Lower lobe of right lung (tissue), 2 donors: ENCODE data around the gene LRIG3. TPM values are rescaled to one million over a fixed set of nuclear protein-coding genes. Genes with fewer than 3 reads are reported as not detected.

Source experiments
- ATAC-seq, 2 donors: fragments of 200-7000 bp; cut with Tn5 transposase; one replicate each; pipeline ENCODE4 v1.9.1; 2020 to 2022; ENCODE audit warnings: mild to moderate bottlenecking in 2 of 2, moderate library complexity in 2 of 2
- DNase-seq: peaks from one replicate; pipeline ENCODE4 v3.0.0-alpha.2; 2020
- H3K27ac ChIP-seq: fragments of 200-600 bp; one replicate; pipeline ENCODE4 v1.8.0; 2022
- H3K27me3 ChIP-seq: fragments of 200-600 bp; one replicate; pipeline ENCODE4 v1.8.0; 2022; ENCODE audit warnings: low read depth
- H3K36me3 ChIP-seq: fragments of 200-600 bp; one replicate; pipeline ENCODE4 v1.8.0; 2022; ENCODE audit warnings: mild to moderate bottlenecking
- H3K4me1 ChIP-seq: fragments of 200-600 bp; one replicate; pipeline ENCODE4 v1.8.0; 2022
- H3K4me3 ChIP-seq: fragments of 200-600 bp; one replicate; pipeline ENCODE4 v1.8.0; 2022; ENCODE audit warnings: mild to moderate bottlenecking
- H3K9me3 ChIP-seq: fragments of 200-600 bp; one replicate; pipeline ENCODE4 v1.8.0; 2022
- intact Hi-C: fragments of 100-400 bp; cut with DNase I; formaldehyde crosslinking; loops from one replicate; pipeline ENCODE4 v1.11.0; 2022
- total RNA-seq: library from RNA; stranded (reverse); fragmentation: NEBNext Ultra II Directional; extraction: Animal tissue kit (Norgen Biotek cat#: 25700); gene quantifications from one replicate; pipeline ENCODE4 v1.2.1, GENCODE V29; 2021
- TF ChIP-seq, protein P1 (sequence below): fragments of 200-600 bp; IDR thresholded peaks from one replicate; pipeline ENCODE4 v1.8.0; 2022; ENCODE audit warnings: antibody characterized with exemption, mild to moderate bottlenecking
- donor health status: DM: no; HTN: yes; CAD: no; lungs with severe emphysema.

LRIG3 gene
- total RNA-seq, 1 donor from 2014 or later, result 30.5 TPM

GRCh38 chr12:58883576-58884334 lies 36.5 kb downstream of the LRIG3 start:
- TF ChIP-seq, protein P1, sequence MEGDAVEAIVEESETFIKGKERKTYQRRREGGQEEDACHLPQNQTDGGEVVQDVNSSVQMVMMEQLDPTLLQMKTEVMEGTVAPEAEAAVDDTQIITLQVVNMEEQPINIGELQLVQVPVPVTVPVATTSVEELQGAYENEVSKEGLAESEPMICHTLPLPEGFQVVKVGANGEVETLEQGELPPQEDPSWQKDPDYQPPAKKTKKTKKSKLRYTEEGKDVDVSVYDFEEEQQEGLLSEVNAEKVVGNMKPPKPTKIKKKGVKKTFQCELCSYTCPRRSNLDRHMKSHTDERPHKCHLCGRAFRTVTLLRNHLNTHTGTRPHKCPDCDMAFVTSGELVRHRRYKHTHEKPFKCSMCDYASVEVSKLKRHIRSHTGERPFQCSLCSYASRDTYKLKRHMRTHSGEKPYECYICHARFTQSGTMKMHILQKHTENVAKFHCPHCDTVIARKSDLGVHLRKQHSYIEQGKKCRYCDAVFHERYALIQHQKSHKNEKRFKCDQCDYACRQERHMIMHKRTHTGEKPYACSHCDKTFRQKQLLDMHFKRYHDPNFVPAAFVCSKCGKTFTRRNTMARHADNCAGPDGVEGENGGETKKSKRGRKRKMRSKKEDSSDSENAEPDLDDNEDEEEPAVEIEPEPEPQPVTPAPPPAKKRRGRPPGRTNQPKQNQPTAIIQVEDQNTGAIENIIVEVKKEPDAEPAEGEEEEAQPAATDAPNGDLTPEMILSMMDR, result no peak
- intact Hi-C loops, result no loop called here
- peaks cover 8% of the 10 kb centered on the region for H3K4me1 ChIP-seq
- no peak for ATAC-seq
- H3K27ac ChIP-seq, result no peak overlapping the region
- H3K4me3 ChIP-seq, result no peak overlapping the region
- H3K27me3 ChIP-seq, result no peaks in the 10 kb centered on the region
- H3K9me3 ChIP-seq, result no peaks in the 10 kb centered on the region
- peaks cover 98% of the 10 kb centered on the region for H3K36me3 ChIP-seq
- DNase-seq, result no peak

DNA sequence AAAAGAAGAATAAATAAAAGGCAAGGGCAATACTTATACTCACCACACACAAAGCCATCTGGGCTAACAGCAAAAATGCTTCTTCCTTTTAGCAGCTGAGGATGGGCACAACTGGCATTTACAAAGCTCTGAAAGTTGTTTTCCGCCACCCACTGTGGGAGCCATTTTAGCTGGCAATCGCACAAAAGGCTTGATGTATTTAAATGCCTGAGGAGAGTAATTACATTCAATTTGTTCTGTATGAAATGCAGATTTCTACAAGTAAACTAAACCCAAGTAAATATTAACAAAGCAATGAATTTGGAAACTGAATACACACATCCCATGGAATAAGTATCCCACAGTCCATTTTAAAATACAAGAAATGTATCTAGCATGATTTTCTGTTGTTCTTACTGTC lies 37.5 kb downstream of the LRIG3 start:
- no peak for DNase-seq

DNA sequence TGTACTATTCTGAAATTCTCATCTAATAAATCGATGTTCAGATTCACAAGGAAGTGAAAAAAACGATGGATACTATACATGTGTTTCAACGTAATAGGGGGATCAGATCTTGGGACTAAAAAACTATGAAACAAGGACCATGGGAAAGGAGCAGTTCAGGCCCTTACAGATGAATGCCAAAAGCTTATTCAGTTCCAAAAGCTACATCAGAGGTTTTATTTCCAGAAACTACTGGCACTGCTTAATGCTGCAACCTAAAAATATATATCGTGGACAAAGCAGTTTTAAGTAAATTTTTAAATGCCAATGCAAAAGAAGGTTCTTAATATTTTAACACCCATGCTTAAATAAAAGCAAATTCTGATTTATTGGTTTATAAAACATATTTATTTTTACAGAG lies 38.5 kb downstream of the LRIG3 start:
- H3K27me3 ChIP-seq, result no peaks in the 10 kb centered on the region
- no peak for DNase-seq
- intact Hi-C loops, result no loop called here
- no peak overlapping the region for H3K27ac ChIP-seq
- ATAC-seq, result no peak
- H3K4me1 ChIP-seq, result no peaks in the 10 kb centered on the region
- TF ChIP-seq, protein P1, result no peak
- H3K4me3 ChIP-seq, result no peak overlapping the region
- no peaks in the 10 kb centered on the region for H3K9me3 ChIP-seq
- peaks cover 98% of the 10 kb centered on the region for H3K36me3 ChIP-seq

More for the DNA sequence above, 37.5 kb downstream of the LRIG3 start:
- Histone ChIP-seq H3K4me3 (no peak overlapping the region), H3K27me3 (no peaks in the 10 kb centered on the region), H3K4me1 (peaks cover 2% of the 10 kb centered on the region), H3K36me3 (peaks cover 98% of the 10 kb centered on the region), H3K27ac (no peak overlapping the region), H3K9me3 (no peaks in the 10 kb centered on the region)
- intact Hi-C loops, result no loop called here
- TF ChIP-seq, protein P1, result no peak
- ATAC-seq, result no peak

GRCh38 chr12:58880639-58881038 lies 39.7 kb downstream of the LRIG3 start:
- intact Hi-C loops, result no loop called here
- no peaks in the 10 kb centered on the region for H3K4me1 ChIP-seq
- H3K27ac ChIP-seq, result no peak overlapping the region
- ATAC-seq (no peak), DNase-seq (no peak)
- TF ChIP-seq, protein P1, result no peak
- H3K36me3 ChIP-seq, result peaks cover 96% of the 10 kb centered on the region
- no peaks in the 10 kb centered on the region for H3K27me3 ChIP-seq
- H3K9me3 ChIP-seq, result no peaks in the 10 kb centered on the region
- H3K4me3 ChIP-seq, result no peak overlapping the region

DNA sequence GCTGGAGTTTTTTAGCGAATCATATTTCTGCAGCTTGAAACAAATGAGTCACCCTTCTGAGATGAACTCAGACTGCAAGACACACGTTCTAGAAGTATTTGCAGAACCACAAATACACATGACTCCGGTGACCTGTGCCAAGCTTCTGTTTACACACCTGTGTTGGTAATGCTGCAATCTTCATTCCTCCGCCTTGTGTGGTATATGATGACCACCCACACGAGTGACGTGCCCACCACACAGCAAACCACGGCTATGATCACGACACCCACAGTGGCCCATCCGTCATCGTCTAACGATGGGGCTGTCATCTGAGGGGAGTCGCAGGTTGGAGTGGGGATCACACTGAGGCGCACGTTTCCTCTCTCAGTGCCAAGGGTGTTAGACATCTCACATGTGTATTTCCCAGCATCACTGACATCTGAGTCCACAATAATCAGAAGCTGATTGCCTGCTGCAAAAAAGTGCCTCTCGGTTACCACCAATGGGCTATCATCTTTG lies 43.0 kb downstream of the LRIG3 start:
- no peaks in the 10 kb centered on the region for H3K4me1 ChIP-seq
- peaks cover 99% of the 10 kb centered on the region for H3K36me3 ChIP-seq
- DNase-seq (no peak), ATAC-seq (peak; percentile 79 to 82)
- H3K9me3 ChIP-seq, result no peaks in the 10 kb centered on the region
- intact Hi-C loops, result no loop called here
- H3K4me3 ChIP-seq, result no peak overlapping the region
- TF ChIP-seq, protein P1, result no peak
- no peak overlapping the region for H3K27ac ChIP-seq
- H3K27me3 ChIP-seq, result no peaks in the 10 kb centered on the region
